ENCODE results near the gene TLE4. TPM values are rescaled to one million over a fixed set of nuclear protein-coding genes. Genes with fewer than 3 reads are reported as not detected.

TLE4 gene
- total and polyA plus RNA-seq, 8 donors = 6.2 to 85.2 (median 22.0) TPM

DNA sequence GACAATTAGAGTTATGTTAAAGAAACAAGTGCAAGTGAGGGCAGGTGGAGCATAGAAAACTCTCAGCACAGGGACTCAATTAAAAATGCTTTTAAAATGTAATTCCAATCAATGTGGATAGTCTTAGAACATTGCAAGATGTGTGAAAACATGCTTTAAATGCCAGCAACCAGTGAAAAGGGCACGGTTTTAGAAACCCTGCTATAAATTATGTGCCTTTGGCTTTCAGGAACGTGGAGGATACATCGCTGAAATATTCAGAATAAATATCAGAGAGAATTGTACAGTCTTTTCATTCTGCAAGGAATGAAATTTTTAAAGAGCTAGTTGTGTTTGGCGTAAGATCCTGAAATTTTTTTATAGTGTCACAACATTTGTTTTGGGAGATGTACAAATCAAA is 101.1 kb downstream of the TLE4 start:
- Histone ChIP-seq H3K4me1 (peaks cover 10 to 30% (median 17%) of the 10 kb centered on the region in 4 donors), H3K27me3 (no peaks in the 10 kb centered on the region), H3K27ac (no peak overlapping the region), H3K4me3 (no peak overlapping the region), H3K36me3 (peaks cover 0 to 4% (median 0%) of the 10 kb centered on the region in 4 donors), H3K9me3 (no peaks in the 10 kb centered on the region)
- WGBS, 5 donors = 82 to 97% (median 93%) methylated on average over 4 of the region's 4 CpGs
- intact Hi-C loops (cut with DNase I; ENCODE audit: low total_unique reads) = no loop called here
- DNase-seq = no peak
- TF ChIP-seq, protein P1, sequence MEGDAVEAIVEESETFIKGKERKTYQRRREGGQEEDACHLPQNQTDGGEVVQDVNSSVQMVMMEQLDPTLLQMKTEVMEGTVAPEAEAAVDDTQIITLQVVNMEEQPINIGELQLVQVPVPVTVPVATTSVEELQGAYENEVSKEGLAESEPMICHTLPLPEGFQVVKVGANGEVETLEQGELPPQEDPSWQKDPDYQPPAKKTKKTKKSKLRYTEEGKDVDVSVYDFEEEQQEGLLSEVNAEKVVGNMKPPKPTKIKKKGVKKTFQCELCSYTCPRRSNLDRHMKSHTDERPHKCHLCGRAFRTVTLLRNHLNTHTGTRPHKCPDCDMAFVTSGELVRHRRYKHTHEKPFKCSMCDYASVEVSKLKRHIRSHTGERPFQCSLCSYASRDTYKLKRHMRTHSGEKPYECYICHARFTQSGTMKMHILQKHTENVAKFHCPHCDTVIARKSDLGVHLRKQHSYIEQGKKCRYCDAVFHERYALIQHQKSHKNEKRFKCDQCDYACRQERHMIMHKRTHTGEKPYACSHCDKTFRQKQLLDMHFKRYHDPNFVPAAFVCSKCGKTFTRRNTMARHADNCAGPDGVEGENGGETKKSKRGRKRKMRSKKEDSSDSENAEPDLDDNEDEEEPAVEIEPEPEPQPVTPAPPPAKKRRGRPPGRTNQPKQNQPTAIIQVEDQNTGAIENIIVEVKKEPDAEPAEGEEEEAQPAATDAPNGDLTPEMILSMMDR (IDR thresholded peaks at IDR 0.05) = no peak
- TF ChIP-seq POLR2AphosphoS5 (IDR thresholded peaks at IDR 0.05) (no peak), EP300 (IDR thresholded peaks at IDR 0.05) (no peak), POLR2A (IDR thresholded peaks at IDR 0.05) (no peak)

DNA sequence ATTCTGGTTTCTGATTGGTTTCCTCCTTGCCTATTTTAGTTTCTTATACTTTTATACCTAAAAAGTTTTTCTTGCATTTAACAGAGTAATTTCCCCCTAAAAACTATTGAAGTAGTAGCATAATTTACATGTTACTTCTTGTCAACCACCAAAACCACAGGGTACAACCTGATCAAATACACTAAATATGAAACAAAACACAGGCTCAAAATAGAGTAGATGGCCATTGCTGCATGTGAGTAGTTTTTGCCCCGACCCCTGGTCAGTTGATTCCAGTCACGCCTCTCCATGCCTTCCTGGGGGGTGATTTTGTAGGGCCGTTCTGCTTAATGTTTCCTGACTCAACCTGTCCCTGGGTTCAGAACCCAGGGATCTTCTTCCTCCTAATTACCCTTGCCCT is 101.8 kb downstream of the TLE4 start:
- Histone ChIP-seq H3K36me3 (peaks cover 0 to 4% (median 0%) of the 10 kb centered on the region in 4 donors), H3K4me1 (peaks cover 3 to 22% (median 10%) of the 10 kb centered on the region in 4 donors), H3K27me3 (no peaks in the 10 kb centered on the region), H3K27ac (no peak overlapping the region), H3K4me3 (no peak overlapping the region), H3K9me3 (no peaks in the 10 kb centered on the region)
- 75 to 93% (median 81%) methylated on average over 3 of the region's 3 CpGs for WGBS, 5 donors
- TF ChIP-seq EP300 (IDR thresholded peaks at IDR 0.05) (no peak), POLR2AphosphoS5 (IDR thresholded peaks at IDR 0.05) (no peak), POLR2A (IDR thresholded peaks at IDR 0.05) (no peak)
- TF ChIP-seq, protein P1 (IDR thresholded peaks at IDR 0.05) = no peak
- DNase-seq = no peak
- intact Hi-C loops (cut with DNase I; ENCODE audit: low total_unique reads) = no loop called here

DNA sequence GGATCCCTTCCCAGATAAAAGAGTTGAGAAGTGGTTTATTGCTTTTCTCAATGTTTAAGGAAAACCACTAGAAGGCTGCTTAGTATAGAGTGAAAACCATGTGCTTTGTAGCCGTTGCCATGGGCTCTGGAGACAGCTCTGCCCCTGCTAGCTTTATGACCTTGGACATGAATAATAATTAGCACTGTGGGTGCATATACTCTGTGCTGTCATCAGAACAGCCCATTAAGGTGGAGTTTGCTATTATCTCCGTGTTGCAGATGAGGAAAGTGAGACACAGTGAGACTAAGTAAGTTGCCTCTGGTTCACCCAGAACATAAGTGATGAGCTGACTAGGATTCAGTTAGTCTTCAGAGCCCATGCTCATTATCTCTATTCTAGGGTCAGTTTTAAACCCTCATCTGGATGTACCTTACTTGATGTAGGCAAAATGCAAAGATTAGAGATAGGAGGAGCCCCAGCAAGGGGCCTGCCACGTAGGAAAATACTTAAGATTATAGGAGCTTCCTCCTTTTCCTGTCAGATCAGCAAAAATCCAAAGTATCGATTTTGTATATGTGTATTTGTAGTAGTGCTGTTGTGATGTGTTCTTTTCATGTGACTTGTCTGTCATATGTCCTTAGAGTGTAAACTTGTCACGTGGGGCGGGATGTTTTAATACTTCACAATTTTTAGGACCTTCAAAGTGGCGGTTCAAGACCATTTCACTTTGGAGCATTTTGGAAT is 102.5 kb downstream of the TLE4 start:
- intact Hi-C loops (cut with DNase I; ENCODE audit: low total_unique reads) = no loop called here
- Histone ChIP-seq H3K27ac (no peak overlapping the region), H3K4me1 (peaks cover 0 to 16% (median 4%) of the 10 kb centered on the region in 4 donors), H3K27me3 (no peaks in the 10 kb centered on the region), H3K36me3 (peaks cover 0 to 4% (median 0%) of the 10 kb centered on the region in 4 donors), H3K9me3 (no peaks in the 10 kb centered on the region), H3K4me3 (no peak overlapping the region)
- DNase-seq = no peak
- TF ChIP-seq POLR2AphosphoS5 (IDR thresholded peaks at IDR 0.05) = no peak
- TF ChIP-seq, protein P1 (IDR thresholded peaks at IDR 0.05) = no peak
- no peak for TF ChIP-seq POLR2A (IDR thresholded peaks at IDR 0.05)
- no peak for TF ChIP-seq EP300 (IDR thresholded peaks at IDR 0.05)
- WGBS, 5 donors = 91 to 93% (median 91%) methylated on average over 7 of the region's 7 CpGs

DNA sequence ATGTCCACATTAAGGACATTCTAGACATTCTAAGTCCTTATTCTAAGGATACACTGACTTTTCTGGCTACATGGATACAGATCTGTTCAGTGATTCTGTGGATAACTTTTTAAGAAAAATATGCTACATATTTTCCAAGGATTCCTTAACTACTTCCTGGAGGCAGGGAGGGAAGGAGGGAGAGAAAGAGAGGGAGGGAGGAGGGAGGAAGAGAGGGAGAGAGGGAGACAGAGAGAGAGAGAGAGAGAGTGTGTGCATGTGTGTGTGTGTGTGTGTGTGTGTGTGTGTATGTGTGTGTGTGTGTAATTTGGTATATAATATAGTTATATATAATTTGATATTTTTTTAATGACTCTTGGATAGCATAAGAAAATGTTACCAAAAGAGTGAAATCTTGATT is 109.8 kb downstream of the TLE4 start:
- TF ChIP-seq POLR2A (IDR thresholded peaks at IDR 0.05) = no peak
- no peak for TF ChIP-seq EP300 (IDR thresholded peaks at IDR 0.05)
- no peak for TF ChIP-seq POLR2AphosphoS5 (IDR thresholded peaks at IDR 0.05)
- TF ChIP-seq, protein P1 (IDR thresholded peaks at IDR 0.05) = no peak
- no peaks in the 10 kb centered on the region for H3K27me3 ChIP-seq
- no peak overlapping the region for H3K4me3 ChIP-seq
- no peaks in the 10 kb centered on the region for H3K36me3 ChIP-seq
- intact Hi-C loops (cut with DNase I; ENCODE audit: low total_unique reads) = no loop called here
- DNase-seq = no peak
- peaks cover 5 to 35% (median 17%) of the 10 kb centered on the region in 4 donors for H3K4me1 ChIP-seq
- H3K9me3 ChIP-seq = no peaks in the 10 kb centered on the region
- H3K27ac ChIP-seq = no peak overlapping the region

Data from stomach (tissue), 9 donors.